OCI-LY1 (cell line): Measurements from ENCODE around the gene ZFR.

Experiments used
- CTCF ChIP-seq: fragments of 200-600 bp; sonication (generic), shearing (Covaris generic); IDR thresholded peaks from 2 replicates; pipeline ENCODE4 v1.5.1; 2017; ENCODE audit warnings: mild to moderate bottlenecking, antibody characterized with exemption, low read length, moderate library complexity, mixed read lengths
- EZH2 ChIP-seq: fragments of 200-600 bp; sonication (generic), shearing (Covaris generic); IDR thresholded peaks from 2 replicates; pipeline ENCODE4 v1.8.0; 2017; ENCODE audit warnings: borderline replicate concordance, mixed run types, mild to moderate bottlenecking, antibody characterized with exemption, low read length, moderate library complexity, mixed read lengths

DNA sequence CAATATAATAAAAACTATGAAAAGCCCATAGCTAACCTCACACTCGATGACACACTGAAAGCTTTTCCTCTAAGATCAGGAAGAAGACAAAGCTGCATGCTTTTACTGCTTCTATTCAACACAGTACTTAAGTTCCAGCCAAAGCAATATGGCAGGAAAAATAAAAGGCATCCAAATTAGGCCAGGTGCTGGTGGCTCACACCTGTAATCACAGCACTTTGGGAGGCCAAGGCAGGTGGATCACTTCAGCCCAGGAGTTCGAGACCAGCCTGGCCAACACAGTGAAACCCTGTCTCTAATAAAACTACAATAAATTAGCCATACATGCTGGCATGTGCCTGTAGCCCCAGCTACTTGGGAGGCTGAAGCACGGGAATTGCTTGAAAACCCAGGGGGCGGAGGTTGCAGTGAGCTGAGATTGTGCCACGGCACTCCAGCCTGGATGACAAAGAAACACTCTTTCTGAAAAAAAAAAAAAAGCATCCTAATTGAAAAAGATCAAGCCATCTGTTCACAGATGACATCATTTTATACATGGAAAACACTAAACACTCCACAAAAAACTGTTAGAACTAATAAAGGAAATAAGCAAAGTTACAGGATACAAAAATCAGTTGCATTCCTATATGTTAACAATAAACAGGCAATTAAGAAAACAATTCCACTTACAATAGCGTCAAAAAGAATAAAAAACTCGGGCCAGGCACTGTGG, 17.9 kb downstream of the ZFR start:
- TF ChIP-seq CTCF = no peak
- TF ChIP-seq EZH2 = no peak
